Duodenal mucosa (tissue), 2 donors: ENCODE measurements around the gene RHBDF1.

Experiments used
- H3K27ac ChIP-seq: one replicate; pipeline ENCODE4 v1.7.0; 2013; ENCODE audit warnings: low read depth, low read length
- H3K27me3 ChIP-seq, 2 donors: one replicate each; pipeline ENCODE4 v1.7.0; 2013; ENCODE audit warnings: low read length in 2 of 2, control low read depth in 1 of 2; ENCODE audit not compliant: insufficient read depth in 2 of 2, control insufficient read depth in 1 of 2
- H3K36me3 ChIP-seq, 2 donors: one replicate each; pipeline ENCODE4 v1.7.0; 2013; ENCODE audit warnings: low read length in 2 of 2, control low read depth in 1 of 2; ENCODE audit not compliant: insufficient read depth in 2 of 2, control insufficient read depth in 1 of 2
- H3K4me1 ChIP-seq, 2 donors: one replicate each; pipeline ENCODE4 v1.7.0; 2013; ENCODE audit warnings: low read length in 2 of 2, control low read depth in 1 of 2; ENCODE audit not compliant: insufficient read depth in 2 of 2, control insufficient read depth in 1 of 2
- H3K4me3 ChIP-seq, 2 donors: one replicate each; pipeline ENCODE4 v1.7.0; 2013; ENCODE audit warnings: low read length in 2 of 2, low read depth in 1 of 2
- H3K9ac ChIP-seq, 2 donors: one replicate each; pipeline ENCODE4 v1.7.0; 2013; ENCODE audit warnings: low read length in 2 of 2, low read depth in 1 of 2
- H3K9me3 ChIP-seq, 2 donors: one replicate each; pipeline ENCODE4 v1.7.0; 2013; ENCODE audit warnings: low read length in 2 of 2, control low read depth in 1 of 2; ENCODE audit not compliant: control insufficient read depth in 1 of 2

Gene RHBDF1

GRCh38 chr16:83781-84615 lies 11.6 kb upstream of the RHBDF1 start:
- Histone ChIP-seq H3K4me1 (peaks cover 17 to 21% of the 10 kb centered on the region in 2 donors), H3K9me3 (no peaks in the 10 kb centered on the region), H3K36me3 (peaks cover 7 to 52% of the 10 kb centered on the region in 2 donors), H3K4me3 (no peak overlapping the region), H3K27me3 (no peaks in the 10 kb centered on the region), H3K27ac (no peak overlapping the region), H3K9ac (no peak overlapping the region)

GRCh38 chr16:83060-83603 lies 10.7 kb upstream of the RHBDF1 start:
- H3K27me3 ChIP-seq, result no peaks in the 10 kb centered on the region
- H3K36me3 ChIP-seq, result peaks cover 0 to 45% of the 10 kb centered on the region in 2 donors
- peaks cover 21 to 27% of the 10 kb centered on the region in 2 donors for H3K4me1 ChIP-seq
- H3K4me3 ChIP-seq, result no peak overlapping the region
- H3K9ac ChIP-seq, result no peak overlapping the region
- no peak overlapping the region for H3K27ac ChIP-seq
- no peaks in the 10 kb centered on the region for H3K9me3 ChIP-seq

GRCh38 chr16:79151-80054 lies 7.0 kb upstream of the RHBDF1 start:
- Histone ChIP-seq H3K27ac (no peak overlapping the region), H3K4me1 (peaks cover 33 to 40% of the 10 kb centered on the region in 2 donors), H3K36me3 (peaks cover 0 to 15% of the 10 kb centered on the region in 2 donors), H3K27me3 (no peaks in the 10 kb centered on the region), H3K9ac (no peak overlapping the region), H3K9me3 (no peaks in the 10 kb centered on the region), H3K4me3 (peak overlapping the region; percentile 70 to 87)

GRCh38 chr16:78444-79150 lies 6.2 kb upstream of the RHBDF1 start:
- Histone ChIP-seq H3K27ac (peak overlapping the region; percentile 70), H3K4me1 (peaks cover 28 to 35% of the 10 kb centered on the region in 2 donors), H3K27me3 (no peaks in the 10 kb centered on the region), H3K4me3 (peak overlapping the region; percentile 70 to 87), H3K9ac (peak overlapping the region; percentile 74 to 76), H3K9me3 (no peaks in the 10 kb centered on the region), H3K36me3 (peaks cover 0 to 15% of the 10 kb centered on the region in 2 donors)

GRCh38 chr16:77807-78443 lies 5.5 kb upstream of the RHBDF1 start, which contains the start of gene MPG:
Gene MPG, plus strand, starts transcription at chr16:78225. Its CDS starts 85 bp downstream, at chr16:78310.
- Histone ChIP-seq H3K4me3 (peak within 1 kb of the TSS; percentile 70 to 87), H3K36me3 (peaks cover 0 to 12% of the 10 kb centered on the region in 2 donors), H3K27me3 (peaks cover 0 to 3% of the 10 kb centered on the region in 2 donors), H3K4me1 (peaks cover 30 to 38% of the 10 kb centered on the region in 2 donors), H3K9ac (peak within 1 kb of the TSS; percentile 74 to 76), H3K27ac (peak within 1 kb of the TSS; percentile 73), H3K9me3 (no peaks in the 10 kb centered on the region)

- H3K27me3 ChIP-seq, result peaks cover 0 to 6% of the 10 kb centered on the region in 2 donors
- H3K36me3 ChIP-seq, result peaks cover 0 to 8% of the 10 kb centered on the region in 2 donors
- H3K9me3 ChIP-seq, result no peaks in the 10 kb centered on the region
- peak overlapping the region; percentile 57 to 74 for H3K9ac ChIP-seq
- peak overlapping the region; percentile 73 for H3K27ac ChIP-seq
- H3K4me3 ChIP-seq, result peak overlapping the region; percentile 70 to 87
- H3K4me1 ChIP-seq, result peaks cover 33 to 42% of the 10 kb centered on the region in 2 donors
Measured at GRCh38 chr16:77273-77806, 4.9 kb upstream of the RHBDF1 start.

- H3K9ac ChIP-seq, result peak overlapping the region; percentile 57 to 74
- peaks cover 0 to 8% of the 10 kb centered on the region in 2 donors for H3K36me3 ChIP-seq
- H3K4me1 ChIP-seq, result peaks cover 33 to 44% of the 10 kb centered on the region in 2 donors
- peaks cover 0 to 6% of the 10 kb centered on the region in 2 donors for H3K27me3 ChIP-seq
- H3K4me3 ChIP-seq, result peak overlapping the region; percentile 70 to 87
- peak overlapping the region; percentile 73 for H3K27ac ChIP-seq
- no peaks in the 10 kb centered on the region for H3K9me3 ChIP-seq
Measured at GRCh38 chr16:76535-77272, 4.3 kb upstream of the RHBDF1 start.

- peaks cover 0 to 8% of the 10 kb centered on the region in 2 donors for H3K36me3 ChIP-seq
- H3K9me3 ChIP-seq, result no peaks in the 10 kb centered on the region
- H3K9ac ChIP-seq, result peak overlapping the region in 1 of 2 donors; percentile 74
- peak overlapping the region; percentile 36 to 70 for H3K4me3 ChIP-seq
- H3K27me3 ChIP-seq, result peaks cover 0 to 6% of the 10 kb centered on the region in 2 donors
- peak overlapping the region; percentile 47 for H3K27ac ChIP-seq
- H3K4me1 ChIP-seq, result peaks cover 40 to 46% of the 10 kb centered on the region in 2 donors
Measured at GRCh38 chr16:75580-76501, 3.4 kb upstream of the RHBDF1 start.
